Measurements from ENCODE around the gene EP400. TPM values are rescaled to one million over a fixed set of nuclear protein-coding genes. Genes with fewer than 3 reads are reported as not detected.
"Not testable (repeated sequence)": the region's sequence is repeated elsewhere in the genome, so short reads cannot be mapped to it uniquely, and the experiment has no call there.

EP400 gene
- total RNA-seq, 1 experiment from 2014 or later = 4.2 TPM

GRCh38 chr12:132047630-132048029 is 97.9 kb downstream of the EP400 start:
- DNase-seq (ENCODE audit: low read depth) = not testable (repeated sequence)

GRCh38 chr12:132049442-132049841 is 99.7 kb downstream of the EP400 start:
- no peak for DNase-seq (ENCODE audit: low read depth)

- no peak for DNase-seq (ENCODE audit: low read depth)
Observed at GRCh38 chr12:132049876-132050275, 100.1 kb downstream of the EP400 start.

DNA sequence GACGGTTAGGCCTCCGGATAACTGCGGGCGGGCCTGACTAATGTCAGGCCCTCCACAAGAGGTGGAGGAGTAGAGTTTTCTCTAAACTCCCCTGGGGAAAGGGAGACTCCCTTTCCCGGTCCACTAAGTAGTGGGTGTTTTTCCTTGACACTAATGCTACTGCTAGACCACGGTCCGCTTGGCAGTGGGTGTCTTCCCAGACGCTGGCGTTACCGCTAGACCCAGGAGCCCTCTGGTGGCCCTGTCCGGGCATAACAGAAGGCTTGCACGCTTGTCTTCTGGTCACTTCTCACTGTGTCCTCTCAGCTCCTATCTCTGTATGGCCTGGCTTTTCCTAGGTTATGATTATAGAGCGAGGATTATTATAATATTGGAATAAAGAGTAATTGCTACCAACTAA is 102.0 kb downstream of the EP400 start:
- DNase-seq (ENCODE audit: low read depth) = not testable (repeated sequence)

- no peak for DNase-seq (ENCODE audit: low read depth)
Observed at GRCh38 chr12:132052196-132052932, 102.6 kb downstream of the EP400 start.

- no peak for DNase-seq (ENCODE audit: low read depth)
Observed at GRCh38 chr12:132053338-132054330, 103.9 kb downstream of the EP400 start.

- DNase-seq (ENCODE audit: low read depth) = no peak
Observed at GRCh38 chr12:132054983-132055382, 105.2 kb downstream of the EP400 start.

GRCh38 chr12:132055535-132056096 is 105.9 kb downstream of the EP400 start:
- no peak for DNase-seq (ENCODE audit: low read depth)

DNA sequence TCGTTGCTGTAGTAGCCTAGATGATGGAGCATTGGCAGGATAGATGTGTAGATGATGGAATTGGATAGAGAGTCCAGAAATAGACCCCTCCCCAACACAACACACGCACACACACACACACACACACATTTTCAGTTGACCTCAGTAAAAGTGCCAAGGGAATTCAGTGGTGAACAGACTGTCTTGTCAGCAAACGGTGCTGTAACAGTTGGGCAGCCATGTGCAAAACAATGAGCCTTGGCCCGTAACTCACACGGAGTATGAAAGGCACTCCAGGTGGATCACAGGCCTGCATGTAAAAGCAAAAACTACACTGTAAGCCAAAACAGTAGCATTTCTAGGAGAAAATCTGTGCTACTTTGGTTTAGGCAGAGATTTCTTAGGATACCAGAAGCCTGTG is 106.6 kb downstream of the EP400 start:
- DNase-seq (ENCODE audit: low read depth) = no peak

- DNase-seq (ENCODE audit: low read depth) = no peak
Observed at GRCh38 chr12:132056951-132057350, 107.2 kb downstream of the EP400 start.

GRCh38 chr12:132057691-132058090 is 107.9 kb downstream of the EP400 start:
- DNase-seq (ENCODE audit: low read depth) = no peak

DNA sequence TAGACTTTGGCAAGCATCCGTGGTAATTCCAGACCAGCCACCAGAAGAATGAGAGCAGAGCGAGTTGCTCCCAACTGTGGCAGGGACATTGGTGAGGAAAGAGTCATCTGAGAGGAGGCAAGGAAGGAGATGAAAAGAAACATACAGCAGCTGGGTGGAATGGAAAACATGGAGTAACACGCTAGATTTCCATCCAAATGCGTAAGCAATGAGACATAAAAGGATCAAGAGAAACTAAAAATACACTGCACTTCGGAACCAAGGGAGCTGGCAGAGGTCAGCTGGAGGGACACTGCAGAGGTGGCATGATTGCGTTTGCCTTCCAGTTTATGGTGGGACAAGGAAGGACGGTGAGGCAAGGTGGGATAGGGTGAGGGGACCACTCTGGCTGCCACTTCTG is 111.5 kb downstream of the EP400 start:
- DNase-seq (ENCODE audit: low read depth) = no peak

- DNase-seq (ENCODE audit: low read depth) = no peak
Observed at GRCh38 chr12:132061641-132062430, 112.1 kb downstream of the EP400 start.

- no peak for DNase-seq (ENCODE audit: low read depth)
Observed at GRCh38 chr12:132062481-132062880, 112.7 kb downstream of the EP400 start.

DNA sequence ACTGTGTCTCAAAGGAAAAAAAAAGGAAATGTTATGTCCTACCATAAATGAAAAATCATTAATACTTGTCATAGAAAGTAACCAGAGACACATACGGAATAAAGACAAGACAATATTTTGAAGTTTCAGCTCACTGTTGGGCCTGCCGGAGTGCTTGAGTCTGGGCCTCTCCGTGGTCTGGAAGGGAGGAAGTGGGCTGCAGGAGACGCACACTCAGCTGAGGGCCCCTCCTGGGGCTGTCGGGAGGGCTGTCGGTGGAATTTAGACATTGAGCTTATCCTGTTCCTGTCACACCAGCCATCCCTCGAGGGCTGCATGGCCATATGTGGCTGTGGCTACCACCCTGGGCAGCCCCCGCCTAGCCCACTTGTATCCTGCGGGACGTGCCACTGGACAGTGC is 113.7 kb downstream of the EP400 start:
- DNase-seq (ENCODE audit: low read depth) = no peak

DNA sequence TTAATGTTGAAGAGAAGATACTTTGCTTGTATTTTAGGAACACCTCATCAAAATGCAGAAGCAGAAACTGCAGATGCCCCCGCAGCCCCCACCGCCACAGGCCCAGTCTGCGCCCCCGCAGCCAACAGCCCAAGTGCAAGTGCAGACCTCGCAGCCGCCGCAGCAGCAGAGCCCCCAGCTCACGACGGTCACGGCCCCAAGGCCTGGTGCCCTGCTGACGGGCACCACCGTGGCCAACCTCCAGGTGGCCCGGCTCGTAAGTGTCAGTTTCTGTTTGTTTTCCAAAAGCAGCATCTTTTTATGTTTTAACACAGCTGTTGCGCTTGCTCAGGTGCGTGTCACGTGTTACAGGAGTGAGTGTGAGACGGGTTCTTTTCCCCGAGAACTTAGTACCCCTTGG is 114.9 kb downstream of the EP400 start:
- no peak for DNase-seq (ENCODE audit: low read depth)

GRCh38 chr12:132065203-132065602 is 115.5 kb downstream of the EP400 start:
- DNase-seq (ENCODE audit: low read depth) = no peak

DNA sequence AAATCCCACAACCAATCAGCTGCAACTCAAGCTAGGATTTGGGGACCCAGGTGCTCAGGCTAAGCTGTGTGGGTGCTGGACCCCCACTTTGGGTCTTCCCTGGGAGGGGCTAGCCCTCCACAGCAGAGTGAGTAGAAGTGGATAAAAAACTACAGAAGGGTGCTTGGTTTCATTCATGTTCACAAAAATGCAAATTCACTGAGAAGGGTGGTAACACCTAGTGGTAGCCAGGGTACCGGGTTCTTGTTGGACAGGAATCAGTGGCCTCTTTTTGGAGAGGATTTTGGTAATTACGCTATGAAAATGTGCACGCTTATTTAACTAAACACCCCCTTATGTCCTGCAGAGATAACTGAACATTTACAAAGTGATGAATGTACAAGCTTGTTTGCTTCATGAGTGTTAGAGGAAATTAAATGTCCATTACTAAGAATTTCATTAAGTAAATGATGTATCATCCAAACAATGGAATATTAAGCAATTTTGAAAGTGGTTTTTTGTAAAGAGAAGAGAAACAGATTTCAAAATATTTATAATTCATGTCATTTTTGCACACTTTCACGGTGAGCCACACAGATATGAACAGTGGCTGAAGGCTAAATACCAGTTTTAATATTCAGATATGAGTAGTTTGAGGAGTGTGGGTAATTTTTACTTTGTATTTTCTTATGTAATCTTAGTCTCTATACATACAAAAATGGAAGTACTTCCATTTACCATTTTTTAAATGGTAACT is 116.0 kb downstream of the EP400 start:
- no peak for DNase-seq (ENCODE audit: low read depth)

DNA sequence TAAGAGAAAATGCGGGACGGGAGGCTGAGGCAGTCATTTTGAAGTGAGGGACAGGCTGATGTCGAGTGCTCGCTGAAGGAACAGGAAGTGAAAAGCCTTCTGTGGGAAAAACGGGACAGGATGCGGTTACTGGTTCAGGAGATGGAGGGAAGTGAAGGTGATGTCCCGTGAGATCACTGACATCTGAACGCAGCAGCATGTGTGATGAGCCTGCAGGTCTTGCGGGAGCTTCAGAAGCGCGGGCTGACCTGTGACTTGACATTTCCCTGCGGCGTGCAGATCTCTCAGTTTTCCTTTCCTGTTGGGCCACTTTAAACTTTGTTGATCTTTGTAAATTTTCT is 116.6 kb downstream of the EP400 start:
- no peak for DNase-seq (ENCODE audit: low read depth)

DNA sequence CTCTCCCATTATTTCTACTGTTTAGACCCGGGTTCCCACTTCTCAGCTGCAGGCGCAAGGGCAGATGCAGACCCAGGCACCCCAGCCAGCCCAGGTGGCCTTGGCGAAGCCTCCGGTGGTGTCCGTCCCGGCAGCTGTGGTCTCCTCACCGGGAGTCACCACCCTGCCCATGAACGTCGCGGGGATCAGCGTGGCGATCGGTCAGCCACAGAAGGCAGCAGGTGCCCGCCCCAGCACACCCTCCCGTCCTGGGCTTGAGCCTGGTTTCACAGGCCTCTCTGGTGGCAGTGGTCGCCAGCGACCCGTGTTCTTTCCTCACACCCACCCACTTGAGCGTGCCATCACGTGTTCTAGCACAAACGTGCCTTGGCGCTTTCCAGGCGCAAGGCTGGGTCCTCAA is 117.0 kb downstream of the EP400 start:
- no peak for DNase-seq (ENCODE audit: low read depth)

DNA sequence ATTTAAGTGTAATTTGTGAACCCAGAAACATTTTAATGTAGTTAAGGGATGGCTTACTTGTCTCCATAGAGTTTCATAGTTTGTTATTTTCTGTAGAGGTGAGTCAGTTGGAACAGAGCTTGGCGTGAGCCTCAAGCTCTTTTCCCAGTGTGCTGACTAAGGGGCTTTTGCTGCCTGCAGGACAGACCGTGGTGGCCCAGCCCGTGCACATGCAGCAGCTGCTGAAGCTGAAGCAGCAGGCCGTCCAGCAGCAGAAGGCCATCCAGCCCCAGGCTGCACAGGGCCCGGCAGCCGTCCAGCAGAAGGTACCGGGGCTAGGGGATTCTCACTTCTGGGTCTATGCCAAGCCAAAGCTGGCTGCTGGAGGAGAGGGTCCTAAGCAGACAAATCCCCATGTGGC is 117.4 kb downstream of the EP400 start:
- no peak for DNase-seq (ENCODE audit: low read depth)
